GM12865 (cell line): ENCODE data around the gene CHRD.

Experiments used
- DNase-seq: peaks from one replicate; pipeline ENCODE4 v3.0.0; 2010; ENCODE audit warnings: low read depth
- H3K4me3 ChIP-seq: 2 replicates; pipeline ENCODE4 v1.5.1; 2011; ENCODE audit warnings: mild to moderate bottlenecking, low read depth, low read length, control low read depth
- TF ChIP-seq, protein P1 (sequence below): IDR thresholded peaks from 2 replicates; pipeline ENCODE4 v1.5.1; 2011; ENCODE audit warnings: low read length, control low read depth, low read depth, inconsistent platforms; ENCODE audit not compliant: insufficient read depth; ENCODE audit errors: missing control alignments

CHRD gene

DNA sequence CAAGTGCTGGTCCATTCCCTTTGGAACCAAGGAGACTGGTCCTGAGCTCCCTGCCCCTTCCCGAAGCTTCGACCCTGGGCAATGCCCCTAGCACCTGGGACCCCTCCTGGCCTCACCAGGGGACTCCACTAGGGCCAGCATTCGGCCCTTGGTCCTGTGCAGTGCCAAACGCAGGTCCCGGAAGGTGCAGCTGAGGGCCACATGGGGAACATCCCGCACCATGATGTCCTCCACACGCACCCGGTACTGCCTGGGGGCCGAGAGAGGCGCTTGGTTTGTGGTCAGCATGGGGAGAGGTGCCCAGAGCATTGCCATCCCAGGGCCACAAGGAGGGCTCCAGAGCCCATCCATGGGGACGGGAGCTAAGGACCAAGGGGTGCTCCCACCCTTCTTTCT, 26.3 kb upstream of the CHRD start:
- TF ChIP-seq, protein P1, sequence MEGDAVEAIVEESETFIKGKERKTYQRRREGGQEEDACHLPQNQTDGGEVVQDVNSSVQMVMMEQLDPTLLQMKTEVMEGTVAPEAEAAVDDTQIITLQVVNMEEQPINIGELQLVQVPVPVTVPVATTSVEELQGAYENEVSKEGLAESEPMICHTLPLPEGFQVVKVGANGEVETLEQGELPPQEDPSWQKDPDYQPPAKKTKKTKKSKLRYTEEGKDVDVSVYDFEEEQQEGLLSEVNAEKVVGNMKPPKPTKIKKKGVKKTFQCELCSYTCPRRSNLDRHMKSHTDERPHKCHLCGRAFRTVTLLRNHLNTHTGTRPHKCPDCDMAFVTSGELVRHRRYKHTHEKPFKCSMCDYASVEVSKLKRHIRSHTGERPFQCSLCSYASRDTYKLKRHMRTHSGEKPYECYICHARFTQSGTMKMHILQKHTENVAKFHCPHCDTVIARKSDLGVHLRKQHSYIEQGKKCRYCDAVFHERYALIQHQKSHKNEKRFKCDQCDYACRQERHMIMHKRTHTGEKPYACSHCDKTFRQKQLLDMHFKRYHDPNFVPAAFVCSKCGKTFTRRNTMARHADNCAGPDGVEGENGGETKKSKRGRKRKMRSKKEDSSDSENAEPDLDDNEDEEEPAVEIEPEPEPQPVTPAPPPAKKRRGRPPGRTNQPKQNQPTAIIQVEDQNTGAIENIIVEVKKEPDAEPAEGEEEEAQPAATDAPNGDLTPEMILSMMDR: no peak
- no peak overlapping the region for H3K4me3 ChIP-seq
- DNase-seq: no peak

GRCh38 chr3:184354121-184354728, 25.6 kb upstream of the CHRD start:
- TF ChIP-seq, protein P1: peak; percentile 78
- no peak overlapping the region for H3K4me3 ChIP-seq
- peak; percentile 51 for DNase-seq

DNA sequence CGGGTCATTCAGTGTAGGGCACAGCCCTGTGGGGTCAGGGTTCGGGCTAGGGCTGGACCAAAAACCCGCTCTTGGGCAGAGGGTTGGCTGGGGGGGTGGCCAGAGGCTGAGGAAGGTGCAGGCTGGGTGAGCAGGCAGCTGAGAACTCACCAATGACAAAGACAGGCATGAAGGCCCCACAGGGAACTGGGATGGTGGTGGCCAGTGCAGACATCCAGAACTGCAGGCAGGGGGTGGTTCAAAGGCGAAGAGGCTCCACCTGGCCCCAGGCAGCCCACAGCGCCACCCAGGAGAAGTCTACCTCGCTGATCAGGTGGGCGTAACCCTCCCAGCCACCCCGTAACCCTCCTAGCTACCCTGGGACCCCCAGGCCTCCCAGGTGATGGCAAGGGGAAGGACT, 25.1 kb upstream of the CHRD start:
- no peak for DNase-seq
- TF ChIP-seq, protein P1: no peak
- no peak overlapping the region for H3K4me3 ChIP-seq

DNA sequence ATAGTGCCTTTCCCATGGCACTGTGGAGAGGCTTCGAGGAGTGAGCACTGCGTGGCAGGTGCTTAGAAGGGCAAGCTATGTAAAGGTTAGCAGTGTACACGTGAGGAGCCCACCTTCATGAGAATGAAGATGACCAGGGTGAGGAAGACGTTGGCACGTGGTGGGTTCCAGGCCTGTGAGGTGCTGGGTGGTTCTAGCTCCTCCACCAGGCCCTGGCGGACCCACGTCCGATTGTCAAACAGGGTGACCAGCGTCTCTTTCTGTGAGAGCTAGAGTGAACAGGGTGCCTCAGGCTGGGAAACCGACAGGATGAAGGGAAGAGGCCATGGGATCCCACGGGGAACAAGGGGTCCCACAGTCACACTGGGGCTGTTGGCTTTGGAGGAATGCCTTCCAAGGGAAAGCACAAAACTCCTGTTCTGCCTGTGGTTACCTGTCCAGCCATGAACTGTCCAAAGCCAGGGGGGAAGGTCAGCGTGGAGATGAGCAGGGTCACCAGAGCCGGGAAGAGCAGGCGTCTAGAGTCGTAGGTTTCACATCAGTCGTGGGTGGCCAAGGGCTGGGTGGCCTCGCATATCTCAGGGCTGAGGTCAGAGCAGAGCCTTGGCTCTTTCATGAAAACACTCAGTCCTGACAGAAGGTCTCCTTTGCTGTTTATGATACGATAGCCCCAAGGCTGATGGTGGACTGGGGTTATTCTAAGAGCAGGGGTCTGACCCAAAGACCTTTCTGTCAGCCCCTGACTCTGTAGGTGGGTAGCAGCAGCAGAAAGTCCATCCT, 24.4 kb upstream of the CHRD start:
- DNase-seq: no peak
- TF ChIP-seq, protein P1: no peak
- no peak overlapping the region for H3K4me3 ChIP-seq

DNA sequence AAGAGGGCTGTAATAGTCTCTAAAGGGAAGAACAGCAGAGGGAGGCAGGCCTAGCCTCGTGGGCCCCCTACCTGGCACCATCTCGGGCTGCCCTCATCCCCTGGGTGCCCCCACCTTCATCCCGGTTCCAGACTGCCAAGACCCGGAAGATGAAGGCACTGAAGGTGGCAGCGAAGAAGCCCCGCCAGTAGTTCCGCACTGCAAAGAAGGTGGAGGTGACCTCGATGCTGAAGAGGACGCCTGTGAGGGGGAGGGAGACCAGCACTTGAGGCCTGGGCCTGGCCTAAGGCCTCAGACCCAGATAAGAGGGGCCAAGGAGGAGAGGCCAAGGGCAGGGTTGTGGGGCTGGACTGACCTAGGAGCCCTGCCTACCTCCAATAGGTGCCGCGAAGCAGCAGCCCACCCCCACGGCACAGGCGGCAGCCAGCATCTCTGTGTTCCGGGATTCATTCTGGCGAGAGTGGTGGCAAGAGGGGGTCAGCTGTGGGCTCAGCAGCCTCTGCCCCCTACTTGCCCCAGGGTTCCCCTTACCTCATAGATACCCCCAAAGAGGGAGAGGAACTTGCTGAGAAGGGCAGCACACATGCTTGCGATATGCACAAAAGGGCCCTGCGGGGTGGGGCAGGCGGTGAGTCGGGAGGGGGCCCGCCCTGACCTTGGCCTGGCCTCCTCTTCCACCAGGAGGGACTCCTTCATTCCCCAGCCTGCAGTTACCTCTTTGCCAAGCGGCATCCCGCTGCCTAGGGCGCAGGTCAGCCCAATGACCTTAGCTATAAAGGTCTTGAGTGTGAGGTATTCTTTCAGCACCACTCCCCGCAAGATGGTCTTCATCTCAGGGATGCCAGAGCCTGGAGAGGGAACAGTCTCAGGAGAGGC, 22.4 kb upstream of the CHRD start:
- TF ChIP-seq, protein P1: no peak
- DNase-seq: no peak
- no peak overlapping the region for H3K4me3 ChIP-seq

GRCh38 chr3:184358124-184358767, 21.6 kb upstream of the CHRD start:
- no peak overlapping the region for H3K4me3 ChIP-seq
- DNase-seq: no peak
- TF ChIP-seq, protein P1: no peak
